OCI-LY1 (cell line): ENCODE data around the gene PCNX2.

Experiments
- CTCF ChIP-seq: fragments of 200-600 bp; sonication (generic), shearing (Covaris generic); IDR thresholded peaks from 2 replicates; pipeline ENCODE4 v1.5.1; 2017; ENCODE audit warnings: mild to moderate bottlenecking, antibody characterized with exemption, low read length, moderate library complexity, mixed read lengths
- EZH2 ChIP-seq: fragments of 200-600 bp; sonication (generic), shearing (Covaris generic); IDR thresholded peaks from 2 replicates; pipeline ENCODE4 v1.8.0; 2017; ENCODE audit warnings: borderline replicate concordance, mixed run types, mild to moderate bottlenecking, antibody characterized with exemption, low read length, moderate library complexity, mixed read lengths

DNA sequence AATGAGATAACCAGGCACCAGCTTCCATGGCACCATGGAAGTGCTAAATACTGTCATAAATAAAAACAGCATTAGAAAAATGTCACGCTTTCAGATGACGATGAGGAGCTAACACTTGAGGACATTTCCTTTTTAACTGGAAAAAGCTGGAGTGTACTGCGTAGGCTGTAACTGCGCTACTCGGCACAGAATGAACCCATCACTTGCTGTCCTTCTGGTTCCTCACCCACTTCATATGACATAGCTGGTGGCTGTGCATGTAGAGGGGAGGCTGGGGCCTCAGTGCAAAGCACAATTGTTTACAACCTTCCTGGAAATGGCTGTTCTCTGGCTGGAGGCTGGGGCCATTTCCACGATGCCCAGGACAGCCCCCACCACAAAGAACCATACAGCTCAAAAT lies 289.4 kb downstream of the PCNX2 start:
- TF ChIP-seq EZH2: no peak
- TF ChIP-seq CTCF: no peak
